K562 (cell line): Measurements from ENCODE around the gene CADPS2. TPM values are rescaled to one million over a fixed set of nuclear protein-coding genes. Genes with fewer than 3 reads are reported as not detected.

Experiments
- ATAC-seq: fragments of 200-7000 bp; cut with Tn5 transposase; 3 replicates; pipeline ENCODE4 v1.9.1; 2020; ENCODE audit warnings: moderate library complexity
- BruUV-seq: library from RNA; stranded (reverse); fragments of 400-500 nt; replicated peaks from 2 replicates; lab custom pipeline; 2021; lab: Mats Ljungman, UMichigan
- CTCF ChIA-PET: fragments of 300-600 bp; formaldehyde crosslinking; extraction: SDS; loops from one replicate; lab custom pipeline; 2021; ENCODE audit warnings: low intra/inter-chr PET ratio; lab: Yijun Ruan, JAX
- POLR2A ChIA-PET: fragments of 300-600, 350-650 bp; sonication (Branson Sonifier 250); formaldehyde crosslinking; extraction: SDS; loops from one replicate; lab custom pipeline; 2021; ENCODE audit warnings: antibody characterized with exemption, inconsistent platforms; lab: Yijun Ruan, JAX
- DNase-seq, 4 experiments: peaks; one replicate each; pipeline versions ENCODE4 v3.0.0 to v3.0.0-alpha.2; 2011 to 2018; ENCODE audit warnings: low spot score in 3 of 4, mixed read lengths in 3 of 4; ENCODE audit errors: extremely low read depth in 1 of 4
- FAIRE-seq: peaks from 2 replicates; lab custom pipeline; 2011; peaks lifted over from hg19 to GRCh38; lab: Jason Lieb, UNC
- H2AFZ ChIP-seq: 2 replicates; pipeline ENCODE4 v1.6.0; 2011; ENCODE audit warnings: low read depth, low read length, control low read depth, inconsistent platforms
- H3K27ac ChIP-seq: fragments of 200-600 bp; 3 replicates; pipeline ENCODE4 v1.8.0; 2011; ENCODE audit warnings: low read depth, mild to moderate bottlenecking, control low read depth, inconsistent platforms, low read length, moderate library complexity, mixed read lengths; ENCODE audit errors: extremely low read depth
- H3K27me3 ChIP-seq, 2 experiments: fragments of 300-600 bp in 1 of 2; 2 replicates in 1 of 2; 3 replicates in 1 of 2; pipeline versions ENCODE4 v1.6.0 to v1.8.0; 2011; ENCODE audit warnings: inconsistent platforms in 2 of 2, low read length in 2 of 2, mild to moderate bottlenecking in 1 of 2, mixed read lengths in 1 of 2, moderate library complexity in 1 of 2; ENCODE audit not compliant: control insufficient read depth in 2 of 2, insufficient read depth in 2 of 2
- H3K36me3 ChIP-seq: fragments of 300-600 bp; 3 replicates; pipeline ENCODE4 v1.8.0; 2011; ENCODE audit warnings: mild to moderate bottlenecking, low read length, inconsistent platforms; ENCODE audit not compliant: control insufficient read depth, insufficient read depth
- H3K4me1 ChIP-seq, 2 experiments: fragments of 200-600 bp in 1 of 2; replicated peaks in 1 of 2; 2 replicates in 1 of 2; 3 replicates in 1 of 2; pipeline versions ENCODE4 v1.5.1 to v1.8.0; 2011; ENCODE audit warnings: inconsistent platforms in 2 of 2, low read length in 2 of 2, mild to moderate bottlenecking in 1 of 2, mixed read lengths in 1 of 2, moderate library complexity in 1 of 2; ENCODE audit not compliant: control insufficient read depth in 2 of 2, insufficient read depth in 2 of 2
- H3K4me2 ChIP-seq: 2 replicates; pipeline ENCODE4 v1.6.1; 2011; ENCODE audit warnings: low read length, control low read depth, inconsistent platforms, mixed read lengths; ENCODE audit not compliant: insufficient read depth
- H3K4me3 ChIP-seq: fragments of 200-600 bp; sonication (generic), shearing (Covaris generic); 2 replicates; pipeline ENCODE4 v1.5.1; 2016; ENCODE audit warnings: control low read depth, inconsistent platforms
- H3K79me2 ChIP-seq: fragments of 200-600 bp; 3 replicates; pipeline ENCODE4 v1.8.0; 2011; ENCODE audit warnings: low read length, inconsistent platforms; ENCODE audit not compliant: control insufficient read depth, insufficient read depth
- H3K9ac ChIP-seq, 2 experiments: 2 replicates each; pipeline versions ENCODE4 v1.6.0 to v1.6.1; 2011; ENCODE audit warnings: low read depth in 2 of 2, low read length in 2 of 2, control low read depth in 1 of 2, inconsistent platforms in 1 of 2, mild to moderate bottlenecking in 1 of 2, mixed read lengths in 1 of 2; ENCODE audit not compliant: insufficient read depth in 1 of 2
- H3K9me1 ChIP-seq: one replicate; pipeline ENCODE4 v1.6.0; 2011; ENCODE audit warnings: inconsistent platforms, mild to moderate bottlenecking, low read length, moderate library complexity; ENCODE audit not compliant: control insufficient read depth, insufficient read depth
- H3K9me3 ChIP-seq: replicated peaks from 2 replicates; pipeline ENCODE4 v1.5.1; 2011; ENCODE audit warnings: low read depth, low read length, inconsistent platforms; ENCODE audit not compliant: control insufficient read depth, insufficient read depth
- H4K20me1 ChIP-seq: replicated peaks from 2 replicates; pipeline ENCODE4 v1.6.1; 2011; ENCODE audit warnings: low read length, inconsistent platforms, mixed read lengths; ENCODE audit not compliant: control insufficient read depth, insufficient read depth
- FOXK2 ChIP-seq, 2 experiments: fragments of 450-650 bp; IDR thresholded peaks in 1 of 2; conservative IDR thresholded peaks in 1 of 2; 2 replicates each; pipeline ENCODE4 v1.6.1; 2016; ENCODE audit warnings: low read depth in 2 of 2, mild to moderate bottlenecking in 1 of 2
- HINFP ChIP-seq: fragments of 450-650 bp; conservative IDR thresholded peaks from 2 replicates; pipeline ENCODE4 v1.6.1; 2016; ENCODE audit warnings: missing genetic modification characterization, low read depth, mild to moderate bottlenecking, control low read depth, missing compliant biosample characterization
- TRIM25 ChIP-seq: fragments of 450-650 bp; IDR thresholded peaks from 2 replicates; pipeline ENCODE4 v1.7.0; 2016; ENCODE audit warnings: borderline replicate concordance
- WGBS: fragments of 100-300 bp; shearing (Covaris generic); methylation state at CpG from one replicate; pipeline ENCODE4 v1.1.6; 2016; ENCODE audit warnings: low coverage, mixed read lengths; ENCODE audit not compliant: insufficient coverage; ENCODE audit errors: missing lambda C conversion rate; 5-methylcytosine and 5-hydroxymethylcytosine counted together
- in situ Hi-C: fragments of 300-500 bp; cut with MboI; formaldehyde crosslinking; loops from 4 replicates; pipeline ENCODE4 v1.15.0; 2018; ENCODE audit warnings: inconsistent platforms, mixed read lengths
- intact Hi-C: fragments of 100-400 bp; cut with micrococcal nuclease; formaldehyde crosslinking; loops from 2 replicates; pipeline ENCODE4 v1.14.2; 2022
- polyA plus RNA-seq, 8 experiments: library from polyadenylated mRNA; depleted of rRNA in 4 of 8; stranded (reverse) in 5 of 8; unstranded in 3 of 8; fragments of >200 nt; fragmentation: Nextera tagmentation in 2 of 8; fragmentation: Illumina TruSeq in 1 of 8; extraction: Ambion mirVana in 2 of 8; extraction: Trizol in 1 of 8; gene quantifications; 2 replicates each; pipeline versions ENCODE4 v1.2.1 to v1.2.3, GENCODE V29; 2011 to 2014; ENCODE audit warnings: inconsistent platforms in 1 of 8, missing spikeins in 1 of 8
- total RNA-seq, 7 experiments: library from RNA; depleted of rRNA in 6 of 7; stranded (reverse); fragments of >200 nt in 6 of 7; fragmentation: Illumina TruSeq in 2 of 7; extraction: Trizol in 2 of 7; gene quantifications; 2 replicates each; pipeline versions ENCODE4 v1.2.1 to v1.2.3, GENCODE V29; 2011 to 2021; ENCODE audit warnings: low replicate concordance in 1 of 7

CADPS2 gene
- total and polyA plus RNA-seq, 9 of the 15 experiments (the other 6 are each of a cell fraction or from before 2014, with no cell fraction given) = 0.03 to 0.14 (median 0.04) TPM; not detected in 1

DNA sequence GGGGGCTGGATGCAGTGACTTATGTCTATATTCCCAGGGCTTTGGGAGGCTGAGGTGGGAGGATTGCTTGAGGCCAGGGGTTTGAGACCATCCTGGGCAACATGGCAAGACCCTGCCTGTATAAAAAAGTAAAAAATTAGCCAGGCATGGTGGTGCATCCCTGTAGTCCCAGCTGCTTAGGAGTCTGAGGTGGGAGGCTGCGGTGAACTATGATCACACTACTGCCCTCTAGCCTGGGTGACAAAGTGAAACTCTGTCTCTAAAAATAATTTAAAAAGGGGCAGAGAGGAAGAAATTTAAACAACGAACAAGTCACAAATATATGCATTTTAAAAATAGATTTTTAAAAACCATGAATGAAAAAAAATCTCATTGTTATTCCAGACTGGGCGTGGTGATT, 535.6 kb downstream of the CADPS2 start:
- H3K9ac ChIP-seq = no peak overlapping the region
- no peak for FAIRE-seq
- TF ChIP-seq FOXK2 (conservative IDR thresholded peaks at IDR 0.05 in 1 of 2, IDR thresholded peaks at IDR 0.05 in 1 of 2; ENCODE audit: low read depth in 2 of 2) (no peak), HINFP (no peak), TRIM25 (no peak)
- no peaks in the 10 kb centered on the region for H3K27me3 ChIP-seq
- in situ Hi-C loops (no loop called here), intact Hi-C loops (no loop called here)
- POLR2A ChIA-PET = no interaction called here
- H3K9me1 ChIP-seq = no peaks in the 10 kb centered on the region
- no peaks in the 10 kb centered on the region for H3K4me1 ChIP-seq
- no peaks in the 10 kb centered on the region for H4K20me1 ChIP-seq
- no peak overlapping the region for H3K27ac ChIP-seq
- no peaks in the 10 kb centered on the region for H3K9me3 ChIP-seq
- no peak for DNase-seq
- H3K36me3 ChIP-seq = no peaks in the 10 kb centered on the region
- no peak overlapping the region for H3K4me3 ChIP-seq
- CTCF ChIA-PET = no interaction called here
- ATAC-seq = no peak
- no peaks in the 10 kb centered on the region for H3K79me2 ChIP-seq
- no peak overlapping the region for H3K4me2 ChIP-seq
- H2AFZ ChIP-seq = no peak overlapping the region
- 2% methylated on average over 3 of the region's 3 CpGs for WGBS
- BruUV-seq = no TSS peak
